ENCODE data around the gene VWDE. TPM values are rescaled to one million over a fixed set of nuclear protein-coding genes. Genes with fewer than 3 reads are reported as not detected.

The VWDE gene
- total and polyA plus RNA-seq, 4 donors: 0.15 to 1.7 (median 1.0) TPM

- Histone ChIP-seq H3K4me1 (ENCODE audit: control insufficient read depth in 5 of 5, insufficient read depth in 5 of 5, low read length in 5 of 5) (no peaks in the 10 kb centered on the region), H3K9ac (ENCODE audit: insufficient read depth in 1 of 2, low read length in 2 of 2) (no peak overlapping the region), H3K4me3 (no peak overlapping the region), H3K9me3 (ENCODE audit: control insufficient read depth in 4 of 4, insufficient read depth in 3 of 4, low read length in 3 of 4) (peaks cover 0 to 3% (median 0%) of the 10 kb centered on the region in 4 donors), H3K36me3 (ENCODE audit: control insufficient read depth in 4 of 4, insufficient read depth in 4 of 4, low read length in 4 of 4) (no peaks in the 10 kb centered on the region), H3K27ac (ENCODE audit: low read depth in 1 of 2, low read length in 1 of 2) (no peak overlapping the region), H3K27me3 (ENCODE audit: control insufficient read depth in 3 of 3, insufficient read depth in 3 of 3, low read length in 2 of 3) (peaks cover 0 to 2% (median 0%) of the 10 kb centered on the region in 3 donors)
- DNase-seq (no peak), ATAC-seq (ENCODE audit: insufficient read depth, low FRiP score) (no peak)
- TF ChIP-seq CTCF (IDR thresholded peaks at IDR 0.05; ENCODE audit: control extremely low read depth, extremely low read depth): no peak
Observed at GRCh38 chr7:12418452-12418851, 14.8 kb upstream of the VWDE start.

- Histone ChIP-seq H3K9me3 (ENCODE audit: control insufficient read depth in 4 of 4, insufficient read depth in 3 of 4, low read length in 3 of 4) (no peaks in the 10 kb centered on the region), H3K27me3 (ENCODE audit: control insufficient read depth in 3 of 3, insufficient read depth in 3 of 3, low read length in 2 of 3) (no peaks in the 10 kb centered on the region)
- no peak for TF ChIP-seq CTCF (IDR thresholded peaks at IDR 0.05; ENCODE audit: control extremely low read depth, extremely low read depth)
Observed at GRCh38 chr7:12415072-12415471, 11.4 kb upstream of the VWDE start.

GRCh38 chr7:12412407-12412806 lies 8.7 kb upstream of the VWDE start:
- no peak overlapping the region for H3K4me3 ChIP-seq
- no peak for TF ChIP-seq CTCF (IDR thresholded peaks at IDR 0.05; ENCODE audit: control extremely low read depth, extremely low read depth)
- H3K27me3 ChIP-seq (ENCODE audit: control insufficient read depth in 3 of 3, insufficient read depth in 3 of 3, low read length in 2 of 3): no peaks in the 10 kb centered on the region
- ATAC-seq (ENCODE audit: insufficient read depth, low FRiP score) (no peak), DNase-seq (no peak)
- no peaks in the 10 kb centered on the region for H3K36me3 ChIP-seq (ENCODE audit: control insufficient read depth in 4 of 4, insufficient read depth in 4 of 4, low read length in 4 of 4)
- no peak overlapping the region for H3K27ac ChIP-seq (ENCODE audit: low read depth in 1 of 2, low read length in 1 of 2)
- WGBS, 2 donors: 88 to 91% methylated on average over 1 of the region's 1 CpG
- H3K9ac ChIP-seq (ENCODE audit: insufficient read depth in 1 of 2, low read length in 2 of 2): no peak overlapping the region
- H3K4me1 ChIP-seq (ENCODE audit: control insufficient read depth in 5 of 5, insufficient read depth in 5 of 5, low read length in 5 of 5): no peaks in the 10 kb centered on the region
- no peaks in the 10 kb centered on the region for H3K9me3 ChIP-seq (ENCODE audit: control insufficient read depth in 4 of 4, insufficient read depth in 3 of 4, low read length in 3 of 4)

More at GRCh38 chr7:12415072-12415471, 11.4 kb upstream of the VWDE start:
- Histone ChIP-seq H3K4me3 (no peak overlapping the region), H3K27ac (ENCODE audit: low read depth in 1 of 2, low read length in 1 of 2) (no peak overlapping the region), H3K9ac (ENCODE audit: insufficient read depth in 1 of 2, low read length in 2 of 2) (no peak overlapping the region), H3K36me3 (ENCODE audit: control insufficient read depth in 4 of 4, insufficient read depth in 4 of 4, low read length in 4 of 4) (no peaks in the 10 kb centered on the region), H3K4me1 (ENCODE audit: control insufficient read depth in 5 of 5, insufficient read depth in 5 of 5, low read length in 5 of 5) (no peaks in the 10 kb centered on the region)
- no peak for ATAC-seq (ENCODE audit: insufficient read depth, low FRiP score)
- DNase-seq: no peak

- TF ChIP-seq CTCF (IDR thresholded peaks at IDR 0.05; ENCODE audit: control extremely low read depth, extremely low read depth): no peak
- H3K9me3 ChIP-seq (ENCODE audit: control insufficient read depth in 4 of 4, insufficient read depth in 3 of 4, low read length in 3 of 4): no peaks in the 10 kb centered on the region
- H3K9ac ChIP-seq (ENCODE audit: insufficient read depth in 1 of 2, low read length in 2 of 2): no peak overlapping the region
- no peak for DNase-seq
- no peak for ATAC-seq (ENCODE audit: insufficient read depth, low FRiP score)
- H3K27ac ChIP-seq (ENCODE audit: low read depth in 1 of 2, low read length in 1 of 2): no peak overlapping the region
- no peaks in the 10 kb centered on the region for H3K4me1 ChIP-seq (ENCODE audit: control insufficient read depth in 5 of 5, insufficient read depth in 5 of 5, low read length in 5 of 5)
- H3K4me3 ChIP-seq: no peak overlapping the region
- H3K36me3 ChIP-seq (ENCODE audit: control insufficient read depth in 4 of 4, insufficient read depth in 4 of 4, low read length in 4 of 4): no peaks in the 10 kb centered on the region
- H3K27me3 ChIP-seq (ENCODE audit: control insufficient read depth in 3 of 3, insufficient read depth in 3 of 3, low read length in 2 of 3): no peaks in the 10 kb centered on the region
Observed at GRCh38 chr7:12410523-12410922, 6.9 kb upstream of the VWDE start.
